ENCODE measurements around the gene RAB24. TPM values are rescaled to one million over a fixed set of nuclear protein-coding genes. Genes with fewer than 3 reads are reported as not detected.

Gene RAB24
- total RNA-seq (2014; rRNA removed) (40.3 and 41.1 TPM in 2 replicates), Bru-seq, nascent RNA (percentile 89 among the genes with signal in this experiment), BruChase-seq, experiment 1, labeled RNA remaining after a 6-hour chase (percentile 92 among the genes with signal in this experiment), BruChase-seq, experiment 2, labeled RNA remaining after a 2-hour chase (percentile 92 among the genes with signal in this experiment)
- long read RNA-seq, transcript RAB24-204 (9 exons, 1,236 nt) = minor isoform, 5 of 99 reads
- long read RNA-seq, transcript RAB24-206 (7 exons, 1,820 nt) = minor isoform, 36 of 99 reads
- long read RNA-seq, transcript RAB24-201 (8 exons, 1,311 nt) = major isoform, 38 of 99 reads
- long read RNA-seq, partial matches to known transcripts = 0 of 99 reads
- long read RNA-seq, other reads (novel, unspliced or antisense) = 19 of 99 reads

GRCh38 chr5:177303121-177303924 is at the start of gene RAB24, which contains the start of gene PRELID1:
RAB24 (minus strand) TSS chr5:177303719; CDS start chr5:177303288, 431 bp downstream.
PRELID1 (plus strand) TSS chr5:177303799; CDS start chr5:177303986, 187 bp downstream.
- ATAC-seq (peak; percentile 27), DNase-seq (peak; percentile 89)
- Histone ChIP-seq H3K4me1 (ENCODE audit: insufficient read depth, low read length) (peaks cover 53% of the 10 kb centered on the region), H2AFZ (ENCODE audit: low read length) (peak within 1 kb of the TSS; percentile 93), H3K9me2 (replicated peaks; ENCODE audit: low read length) (no peaks in the 10 kb centered on the region), H3K79me2 (ENCODE audit: low read length) (peaks cover 47% of the 10 kb centered on the region), H3K27me3 (ENCODE audit: low read length) (no peaks in the 10 kb centered on the region), H3K36me3 (ENCODE audit: low read depth, low read length) (peaks cover 18% of the 10 kb centered on the region; the same call in 1 of the 2 replicates), H3F3A (ENCODE audit: low read length, unreplicated experiment) (peaks cover 19% of the 10 kb centered on the region), H3K4me2 (ENCODE audit: low read length) (peak within 1 kb of the TSS; percentile 97), H3K4me3 (ENCODE audit: low read length) (peak within 1 kb of the TSS; percentile 86), H3K27ac (ENCODE audit: low read length) (peak within 1 kb of the TSS; percentile 92), H3K9me3 (ENCODE audit: low read length) (no peaks in the 10 kb centered on the region), H3K9ac (ENCODE audit: low read length) (peak within 1 kb of the TSS; percentile 89), H4K20me1 (ENCODE audit: low read length) (peaks cover 25% of the 10 kb centered on the region)
- POLR2A ChIA-PET (ENCODE audit: unreplicated experiment) = no interaction called here
- no peak for TF ChIP-seq EZH2phosphoT487 (IDR thresholded peaks at IDR 0.05; ENCODE audit: borderline replicate concordance, low read length)
- TF ChIP-seq CTCF (conservative IDR thresholded peaks at IDR 0.05; ENCODE audit: low read depth, low read length) = peak; percentile 46
- no peak for TF ChIP-seq EZH2 (IDR thresholded peaks at IDR 0.05; ENCODE audit: low read length, unreplicated experiment)
- intact Hi-C loops (cut with micrococcal nuclease) = loop anchor here (5.0 kb wide), 2 partner anchors 171 to 194 kb away; partner anchors contain the start of genes NSD1 and PDLIM7
- BruUV-seq (replicated peaks) = TSS peak; percentile 37
- CTCF ChIA-PET = interaction anchor here (0.6 kb wide), 1 partner anchor 27 kb away, joined by 8 read pairs; no protein-coding TSS in a partner anchor

GRCh38 chr5:177353093-177353492 is 49.6 kb upstream of the RAB24 start:
- no peak overlapping the region for H2AFZ ChIP-seq (ENCODE audit: low read length)
- no peak for ATAC-seq
- H3K4me3 ChIP-seq (ENCODE audit: low read length) = no peak overlapping the region
- H3K27me3 ChIP-seq (ENCODE audit: low read length) = no peaks in the 10 kb centered on the region
- H3K4me2 ChIP-seq (ENCODE audit: low read length) = no peak overlapping the region
- POLR2A ChIA-PET (ENCODE audit: unreplicated experiment) = no interaction called here
- H3K9me3 ChIP-seq (ENCODE audit: low read length) = no peaks in the 10 kb centered on the region
- TF ChIP-seq EZH2phosphoT487 (IDR thresholded peaks at IDR 0.05; ENCODE audit: borderline replicate concordance, low read length) (no peak), EZH2 (IDR thresholded peaks at IDR 0.05; ENCODE audit: low read length, unreplicated experiment) (no peak), CTCF (conservative IDR thresholded peaks at IDR 0.05; ENCODE audit: low read depth, low read length) (no peak)
- CTCF ChIA-PET = no interaction called here
- no peak overlapping the region for H3K9ac ChIP-seq (ENCODE audit: low read length)
- no peak overlapping the region for H3K27ac ChIP-seq (ENCODE audit: low read length)
- no peaks in the 10 kb centered on the region for H3K9me2 ChIP-seq (replicated peaks; ENCODE audit: low read length)
- no peaks in the 10 kb centered on the region for H3K36me3 ChIP-seq (ENCODE audit: low read depth, low read length)
- no peaks in the 10 kb centered on the region for H4K20me1 ChIP-seq (ENCODE audit: low read length)
- peaks cover 34% of the 10 kb centered on the region for H3K79me2 ChIP-seq (ENCODE audit: low read length)
- H3K4me1 ChIP-seq (ENCODE audit: insufficient read depth, low read length) = peaks cover 37% of the 10 kb centered on the region
- DNase-seq = no peak
- no TSS peak for BruUV-seq (replicated peaks)
- intact Hi-C loops (cut with micrococcal nuclease) = no loop called here
- H3F3A ChIP-seq (ENCODE audit: low read length, unreplicated experiment) = peaks cover 8% of the 10 kb centered on the region

Measured in PC-3 (cell line).